Measurements from ENCODE around the gene DOCK2.

DNA sequence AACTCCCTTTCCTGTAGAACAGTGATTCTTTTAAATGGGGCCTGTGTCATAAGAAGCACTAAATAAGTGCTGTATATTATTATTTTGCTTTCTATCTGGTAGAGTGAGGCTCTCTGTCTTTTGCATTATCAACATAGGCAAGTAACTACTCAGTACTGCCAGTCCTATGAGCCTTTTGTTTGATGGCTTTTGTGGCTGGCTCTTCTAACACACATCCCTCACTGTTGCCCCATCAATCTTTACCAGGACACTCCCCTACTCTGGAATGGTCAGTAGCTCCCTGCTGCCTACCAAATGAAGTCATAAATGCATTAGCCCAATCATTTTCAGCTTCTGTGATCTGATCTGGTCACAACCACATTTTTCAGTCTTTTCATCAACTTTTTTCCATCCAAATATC, 205.6 kb downstream of the DOCK2 start:
- TF ChIP-seq, protein P1, sequence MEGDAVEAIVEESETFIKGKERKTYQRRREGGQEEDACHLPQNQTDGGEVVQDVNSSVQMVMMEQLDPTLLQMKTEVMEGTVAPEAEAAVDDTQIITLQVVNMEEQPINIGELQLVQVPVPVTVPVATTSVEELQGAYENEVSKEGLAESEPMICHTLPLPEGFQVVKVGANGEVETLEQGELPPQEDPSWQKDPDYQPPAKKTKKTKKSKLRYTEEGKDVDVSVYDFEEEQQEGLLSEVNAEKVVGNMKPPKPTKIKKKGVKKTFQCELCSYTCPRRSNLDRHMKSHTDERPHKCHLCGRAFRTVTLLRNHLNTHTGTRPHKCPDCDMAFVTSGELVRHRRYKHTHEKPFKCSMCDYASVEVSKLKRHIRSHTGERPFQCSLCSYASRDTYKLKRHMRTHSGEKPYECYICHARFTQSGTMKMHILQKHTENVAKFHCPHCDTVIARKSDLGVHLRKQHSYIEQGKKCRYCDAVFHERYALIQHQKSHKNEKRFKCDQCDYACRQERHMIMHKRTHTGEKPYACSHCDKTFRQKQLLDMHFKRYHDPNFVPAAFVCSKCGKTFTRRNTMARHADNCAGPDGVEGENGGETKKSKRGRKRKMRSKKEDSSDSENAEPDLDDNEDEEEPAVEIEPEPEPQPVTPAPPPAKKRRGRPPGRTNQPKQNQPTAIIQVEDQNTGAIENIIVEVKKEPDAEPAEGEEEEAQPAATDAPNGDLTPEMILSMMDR (conservative IDR thresholded peaks at IDR 0.05), result no peak
- TF ChIP-seq ZFX (IDR thresholded peaks at IDR 0.05), result no peak
